H1 (cell line): ENCODE results near the gene FAM162A. TPM values are rescaled to one million over a fixed set of nuclear protein-coding genes. Genes with fewer than 3 reads are reported as not detected.
"Not testable (repeated sequence)": the region's sequence is repeated elsewhere in the genome, so short reads cannot be mapped to it uniquely, and the experiment has no call there.

Experiments
- CTCF ChIA-PET: fragments of 300-600 bp; sonication (Branson Sonifier 250); formaldehyde crosslinking; loops from one replicate; lab custom pipeline; 2021; ENCODE audit not compliant: partially characterized antibody; lab: Charles Lee
- POLR2A ChIA-PET: fragments of 300-600 bp; sonication (Branson Sonifier 250); formaldehyde crosslinking; loops from one replicate; lab custom pipeline; 2021; ENCODE audit warnings: inconsistent platforms; ENCODE audit not compliant: partially characterized antibody; lab: Charles Lee
- DNase-seq, 2 experiments: peaks; one replicate each; pipeline versions ENCODE4 v3.0.0 to v3.0.0-alpha.2; 2010 to 2022; ENCODE audit warnings: low spot score in 2 of 2, low read depth in 1 of 2, mixed read lengths in 1 of 2
- FAIRE-seq: peaks from 2 replicates; lab custom pipeline; 2011; peaks lifted over from hg19 to GRCh38; lab: Jason Lieb, UNC
- H2AFZ ChIP-seq: 2 replicates; pipeline ENCODE4 v1.8.1; 2012; ENCODE audit warnings: low read length, inconsistent platforms
- H2AK5ac ChIP-seq: 2 replicates; pipeline ENCODE4 v1.6.1; 2013; ENCODE audit warnings: low read depth, low read length
- H2BK120ac ChIP-seq: replicated peaks from 2 replicates; pipeline ENCODE3; 2013; ENCODE audit warnings: low read depth, low read length, inconsistent platforms
- H2BK12ac ChIP-seq: 2 replicates; pipeline ENCODE4 v1.6.1; 2013; ENCODE audit warnings: low read depth, low read length
- H2BK15ac ChIP-seq: 2 replicates; pipeline ENCODE4 v1.6.1; 2013; ENCODE audit warnings: low read length
- H2BK20ac ChIP-seq: 2 replicates; pipeline ENCODE4 v1.6.1; 2013; ENCODE audit warnings: low read length
- H2BK5ac ChIP-seq: 2 replicates; pipeline ENCODE4 v1.6.1; 2013; ENCODE audit warnings: low read depth, low read length
- H3K14ac ChIP-seq: 2 replicates; pipeline ENCODE4 v1.6.1; 2013; ENCODE audit warnings: inconsistent platforms; ENCODE audit not compliant: insufficient read length
- H3K18ac ChIP-seq: 2 replicates; pipeline ENCODE4 v1.6.1; 2013; ENCODE audit warnings: low read length; ENCODE audit errors: extremely low read depth
- H3K23ac ChIP-seq: 2 replicates; pipeline ENCODE4 v1.6.1; 2013; ENCODE audit warnings: inconsistent platforms; ENCODE audit not compliant: insufficient read length
- H3K23me2 ChIP-seq: 2 replicates; pipeline ENCODE4 v1.6.1; 2013; ENCODE audit warnings: low read depth, low read length
- H3K27ac ChIP-seq: 2 replicates; pipeline ENCODE4 v1.6.1; 2011; ENCODE audit warnings: low read depth, low read length, inconsistent platforms
- H3K27me3 ChIP-seq, 4 experiments: replicated peaks in 1 of 4; 1 replicate in 1 of 4; 2 replicates in 3 of 4; pipeline versions ENCODE4 v1.6.1 to v1.8.1; 2011 to 2013; ENCODE audit warnings: low read length in 3 of 4, mild to moderate bottlenecking in 3 of 4, inconsistent platforms in 2 of 4, mixed read lengths in 2 of 4, moderate library complexity in 1 of 4; ENCODE audit not compliant: control insufficient read depth in 3 of 4, insufficient read depth in 3 of 4; ENCODE audit errors: extremely low read depth in 1 of 4
- H3K36me3 ChIP-seq, 4 experiments: 2 replicates each; pipeline versions ENCODE4 v1.6.1 to v1.8.1; 2011 to 2013; ENCODE audit warnings: mild to moderate bottlenecking in 4 of 4, low read length in 3 of 4, moderate library complexity in 2 of 4, control low read depth in 1 of 4, inconsistent platforms in 1 of 4; ENCODE audit not compliant: insufficient read depth in 4 of 4, control insufficient read depth in 2 of 4
- H3K4ac ChIP-seq: replicated peaks from 2 replicates; pipeline ENCODE3; 2013; ENCODE audit warnings: low read length, low read depth, mixed read lengths, inconsistent platforms; ENCODE audit not compliant: insufficient read length
- H3K4me1 ChIP-seq, 4 experiments: replicated peaks in 1 of 4; 1 replicate in 1 of 4; 2 replicates in 3 of 4; pipeline versions ENCODE4 v1.6.1 to v1.8.1; 2011 to 2013; ENCODE audit warnings: low read length in 3 of 4, inconsistent platforms in 2 of 4, mixed read lengths in 1 of 4; ENCODE audit not compliant: insufficient read depth in 4 of 4, control insufficient read depth in 3 of 4
- H3K4me2 ChIP-seq, 2 experiments: 2 replicates each; pipeline versions ENCODE4 v1.6.1 to v1.8.1; 2011 to 2013; ENCODE audit warnings: low read depth in 2 of 2, low read length in 2 of 2, control low read depth in 1 of 2, inconsistent platforms in 1 of 2, mild to moderate bottlenecking in 1 of 2; ENCODE audit not compliant: insufficient read depth in 1 of 2
- H3K4me3 ChIP-seq, 4 experiments: fragments of 200-600, 300-600 bp in 1 of 4; sonication (generic), shearing (Covaris generic), sonication (Bioruptor Twin) in 1 of 4; 2 replicates each; pipeline versions ENCODE4 v1.5.1 to v1.8.1; 2011 to 2016; ENCODE audit warnings: low read length in 4 of 4, low read depth in 3 of 4, control low read depth in 2 of 4, inconsistent platforms in 2 of 4, mild to moderate bottlenecking in 2 of 4, mixed read lengths in 1 of 4, moderate library complexity in 1 of 4; ENCODE audit not compliant: insufficient read depth in 2 of 4; ENCODE audit errors: extremely low read depth in 1 of 4
- H3K56ac ChIP-seq: replicated peaks from 2 replicates; pipeline ENCODE3; 2013; ENCODE audit warnings: low read depth, mild to moderate bottlenecking, mixed read lengths, low read length, inconsistent platforms; ENCODE audit not compliant: insufficient read length
- H3K79me1 ChIP-seq: 2 replicates; pipeline ENCODE4 v1.6.1; 2013; ENCODE audit warnings: low read depth, low read length, control low read depth
- H3K79me2 ChIP-seq, 2 experiments: 2 replicates each; pipeline versions ENCODE4 v1.6.1 to v1.8.1; 2012 to 2013; ENCODE audit warnings: low read length in 2 of 2, mild to moderate bottlenecking in 2 of 2, inconsistent platforms in 1 of 2; ENCODE audit not compliant: insufficient read depth in 2 of 2, control insufficient read depth in 1 of 2
- H3K9ac ChIP-seq, 4 experiments: replicated peaks in 1 of 4; 1 replicate in 1 of 4; 2 replicates in 3 of 4; pipeline versions ENCODE4 v1.6.1 to v1.8.1; 2011 to 2013; ENCODE audit warnings: low read depth in 3 of 4, low read length in 3 of 4, control low read depth in 2 of 4, mild to moderate bottlenecking in 2 of 4, moderate library complexity in 2 of 4, inconsistent platforms in 1 of 4; ENCODE audit errors: extremely low read depth in 1 of 4
- H3K9me3 ChIP-seq, 2 experiments: 2 replicates each; pipeline versions ENCODE4 v1.6.1 to v1.8.1; 2012 to 2013; ENCODE audit warnings: mild to moderate bottlenecking in 2 of 2, moderate library complexity in 2 of 2, control low read depth in 1 of 2, inconsistent platforms in 1 of 2, low read depth in 1 of 2, low read length in 1 of 2, mixed read lengths in 1 of 2; ENCODE audit not compliant: insufficient read depth in 2 of 2
- H4K20me1 ChIP-seq, 2 experiments: replicated peaks in 1 of 2; 2 replicates each; pipeline versions ENCODE3 to v1.8.1; 2011 to 2013; ENCODE audit warnings: inconsistent platforms in 2 of 2, low read length in 2 of 2, mild to moderate bottlenecking in 1 of 2; ENCODE audit not compliant: insufficient read depth in 2 of 2, control insufficient read depth in 1 of 2
- H4K5ac ChIP-seq: 2 replicates; pipeline ENCODE4 v1.6.1; 2013; ENCODE audit warnings: low read length, low read depth, mixed read lengths, inconsistent platforms; ENCODE audit not compliant: insufficient read length
- H4K8ac ChIP-seq: 2 replicates; pipeline ENCODE4 v1.8.0; 2013; ENCODE audit warnings: mild to moderate bottlenecking, moderate library complexity, low read length, inconsistent platforms; ENCODE audit not compliant: insufficient read depth; ENCODE audit errors: extremely low read depth
- H4K91ac ChIP-seq: replicated peaks from 2 replicates; pipeline ENCODE3; 2013; ENCODE audit warnings: low read length, mixed read lengths, inconsistent platforms; ENCODE audit not compliant: insufficient read length
- WGBS, 2 experiments: shearing (Covaris generic) in 1 of 2; methylation state at CpG; one replicate each; pipeline versions ENCODE4 v1.1.6 to v1.1.7; 2013 to 2015; ENCODE audit warnings: low lambda C conversion rate in 2 of 2, mixed read lengths in 2 of 2, inconsistent platforms in 1 of 2, low coverage in 1 of 2, missing lambda C conversion rate in 1 of 2; ENCODE audit not compliant: insufficient replicate concordance in 2 of 2, insufficient coverage in 1 of 2, insufficient read length in 1 of 2; ENCODE audit errors: extremely low coverage in 1 of 2, missing lambda C conversion rate in 1 of 2; 5-methylcytosine and 5-hydroxymethylcytosine counted together
- polyA plus RNA-seq, 7 experiments: library from polyadenylated mRNA; depleted of rRNA in 3 of 7; stranded (reverse) in 5 of 7; unstranded in 2 of 7; fragments of >200 nt in 5 of 7; fragments of 200-250 nt in 2 of 7; gene quantifications; 1 replicate in 5 of 7; 2 replicates in 1 of 7; 4 replicates in 1 of 7; pipeline versions ENCODE4 v1.2.1 to v1.2.3, GENCODE V29; 2011 to 2013; ENCODE audit warnings: missing spikeins in 2 of 7, mixed read lengths in 2 of 7
- total RNA-seq: library from RNA; stranded (reverse); fragmentation: NEBNext Ultra II Directional; extraction: Animal tissue kit (Norgen Biotek cat#: 25700); gene quantifications from 2 replicates; pipeline ENCODE4 v1.2.1, GENCODE V29; 2021

The FAM162A gene
- total and polyA plus RNA-seq, 2 of the 8 experiments (the other 6 are each of a cell fraction or from before 2014, with no cell fraction given): 38.2 to 59.7 TPM

- not testable (repeated sequence) for H3K79me2 ChIP-seq, H3K79me1 ChIP-seq, H2BK12ac ChIP-seq, H4K5ac ChIP-seq, FAIRE-seq, H2BK15ac ChIP-seq, H4K8ac ChIP-seq, H3K18ac ChIP-seq, H3K56ac ChIP-seq, H2BK5ac ChIP-seq, H3K27ac ChIP-seq, H3K23ac ChIP-seq, H3K14ac ChIP-seq, H4K20me1 ChIP-seq, H3K27me3 ChIP-seq, H3K4me3 ChIP-seq, H2AFZ ChIP-seq, H3K9ac ChIP-seq, H3K4ac ChIP-seq, H2BK20ac ChIP-seq, H3K23me2 ChIP-seq, H3K4me2 ChIP-seq, H2AK5ac ChIP-seq, H3K4me1 ChIP-seq, H4K91ac ChIP-seq, DNase-seq, H3K9me3 ChIP-seq, H2BK120ac ChIP-seq
- CTCF ChIA-PET: interaction anchor here (1.6 kb wide), 1 partner anchor 9 kb away, joined by 5 read pairs; no protein-coding TSS in a partner anchor
- POLR2A ChIA-PET: interaction anchor here (0.6 to 3.3 kb wide), 2 partner anchors 17 to 18 kb away, joined by 4 to 14 read pairs; partner anchors contain the start of genes FAM162A and MIX23
- peaks cover 6 to 71% (median 31%) of the 10 kb centered on the region in 4 experiments for H3K36me3 ChIP-seq
- 91% methylated on average over 10 of the region's 10 CpGs; no CpG with 5 or more reads in 1 of the 2 experiments for WGBS, 2 experiments
Measured at GRCh38 chr3:122365582-122366378, 18.2 kb upstream of the FAM162A start.
